Measurements from ENCODE around the gene GRIN1. TPM values are rescaled to one million over a fixed set of nuclear protein-coding genes. Genes with fewer than 3 reads are reported as not detected.
A peak's percentile ranks its signal among the peaks of the same experiment; 100 is the strongest.

The GRIN1 gene
- polyA plus RNA-seq, 2 of the 4 experiments (the other 2 are of a cell fraction): 0.13 to 0.45 TPM

DNA sequence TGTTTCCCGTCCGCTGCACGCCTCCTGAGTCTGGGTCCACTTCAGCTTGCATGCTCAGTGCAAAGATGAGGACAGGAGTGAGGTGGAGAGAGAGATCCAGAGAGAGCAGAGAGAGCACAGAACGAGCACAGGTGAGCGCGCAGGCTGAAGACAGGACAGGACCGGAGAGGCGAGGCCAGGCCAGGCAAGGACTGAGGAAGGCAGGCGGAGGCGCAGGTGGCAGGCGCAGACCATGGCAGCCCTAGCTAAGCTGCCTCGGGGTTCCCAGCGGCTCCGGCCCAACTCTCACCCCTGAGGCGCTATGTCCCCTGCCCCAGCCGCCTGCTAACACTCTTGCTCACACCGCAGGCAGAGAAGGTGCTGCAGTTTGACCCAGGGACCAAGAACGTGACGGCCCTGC, 9.7 kb downstream of the GRIN1 start (continued):
- no peak for TF ChIP-seq JUNB (IDR thresholded peaks at IDR 0.05)

DNA sequence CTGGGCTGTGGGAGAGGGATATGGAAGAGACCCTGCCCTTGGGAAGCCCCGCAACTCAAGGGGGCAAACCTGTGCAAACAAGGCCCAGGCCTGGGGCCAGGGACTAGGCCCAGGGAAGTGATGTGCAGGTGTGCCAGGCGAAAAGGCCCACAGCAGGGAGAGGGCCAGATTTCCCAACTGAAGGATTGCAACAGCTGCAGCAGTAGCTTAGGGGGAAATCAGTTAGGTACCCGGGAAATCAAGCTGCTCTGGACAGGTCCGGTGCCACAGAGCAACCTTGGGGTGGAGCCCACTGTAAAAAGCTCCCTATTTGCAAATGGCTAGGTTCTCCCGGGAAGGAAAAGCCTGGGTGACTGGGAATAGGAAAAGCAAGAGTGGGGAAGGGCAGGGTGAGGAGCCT, 10.4 kb downstream of the GRIN1 start:
- ChIA-PET POLR2A (interaction anchor here (2.8 kb wide), 1 partner anchor 20 kb away, joined by 18 read pairs; no protein-coding TSS in a partner anchor), CTCF (interaction anchor here (0.6 to 1.7 kb wide), 7 partner anchors 9 to 81 kb away, joined by 3 to 6 read pairs (median 4); partner anchors contain the start of gene LRRC26)

DNA sequence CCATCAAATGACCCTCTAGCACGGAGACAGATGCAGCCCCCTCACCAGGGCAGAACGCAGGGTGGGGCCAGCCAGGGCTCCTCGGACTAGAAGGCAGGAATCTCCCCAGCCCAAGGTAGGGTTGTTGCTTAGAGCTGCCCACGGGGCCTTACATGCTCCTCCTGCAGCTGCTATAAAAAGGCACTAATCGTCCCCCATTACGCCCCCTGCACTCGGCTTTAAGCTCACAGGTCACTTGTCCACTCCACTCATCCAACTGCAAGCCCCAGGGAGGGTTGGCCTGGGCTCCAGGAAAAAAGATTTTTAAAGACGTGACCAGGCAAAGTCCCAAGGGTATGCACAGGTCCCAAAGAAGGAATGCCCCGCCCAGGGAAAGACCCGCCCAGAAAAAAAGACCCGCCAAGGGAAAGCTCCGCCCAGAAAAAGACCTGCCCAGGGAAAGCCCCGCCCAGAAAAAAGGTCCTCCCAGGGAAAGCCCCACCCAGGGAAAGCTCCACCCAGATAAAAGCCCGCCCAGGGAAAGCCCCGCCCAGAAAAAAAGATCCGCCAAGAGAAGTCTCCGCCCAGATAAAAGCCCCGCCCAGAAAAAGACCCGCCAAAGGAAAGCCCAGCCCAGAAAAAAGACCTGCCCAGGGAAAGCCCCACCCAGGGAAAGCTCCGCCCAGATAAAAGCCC, 11.1 kb downstream of the GRIN1 start:
- H3K4me1 ChIP-seq: peaks cover 24% of the 10 kb centered on the region; the same call in 1 of the 3 replicates
- ChIA-PET CTCF (interaction anchor here (0.8 to 1.7 kb wide), 6 partner anchors 10 to 82 kb away, joined by 3 to 6 read pairs (median 4); partner anchors contain the start of gene LRRC26), POLR2A (interaction anchor here (0.6 to 2.8 kb wide), 8 partner anchors 18 to 105 kb away, joined by 3 to 25 read pairs (median 10); partner anchors contain the start of genes ANAPC2, NELFB, SSNA1 and TPRN)
- H3K4me3 ChIP-seq: no peak overlapping the region
- no peak for TF ChIP-seq RCOR1 (IDR thresholded peaks at IDR 0.05; ENCODE audit: low read depth, low read length)
- TF ChIP-seq, protein P1, sequence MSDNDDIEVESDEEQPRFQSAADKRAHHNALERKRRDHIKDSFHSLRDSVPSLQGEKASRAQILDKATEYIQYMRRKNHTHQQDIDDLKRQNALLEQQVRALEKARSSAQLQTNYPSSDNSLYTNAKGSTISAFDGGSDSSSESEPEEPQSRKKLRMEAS (IDR thresholded peaks at IDR 0.05): no peak
- TF ChIP-seq RARB (CRISPR knock-in tag; IDR thresholded peaks at IDR 0.05): no peak
- TF ChIP-seq, protein P2, sequence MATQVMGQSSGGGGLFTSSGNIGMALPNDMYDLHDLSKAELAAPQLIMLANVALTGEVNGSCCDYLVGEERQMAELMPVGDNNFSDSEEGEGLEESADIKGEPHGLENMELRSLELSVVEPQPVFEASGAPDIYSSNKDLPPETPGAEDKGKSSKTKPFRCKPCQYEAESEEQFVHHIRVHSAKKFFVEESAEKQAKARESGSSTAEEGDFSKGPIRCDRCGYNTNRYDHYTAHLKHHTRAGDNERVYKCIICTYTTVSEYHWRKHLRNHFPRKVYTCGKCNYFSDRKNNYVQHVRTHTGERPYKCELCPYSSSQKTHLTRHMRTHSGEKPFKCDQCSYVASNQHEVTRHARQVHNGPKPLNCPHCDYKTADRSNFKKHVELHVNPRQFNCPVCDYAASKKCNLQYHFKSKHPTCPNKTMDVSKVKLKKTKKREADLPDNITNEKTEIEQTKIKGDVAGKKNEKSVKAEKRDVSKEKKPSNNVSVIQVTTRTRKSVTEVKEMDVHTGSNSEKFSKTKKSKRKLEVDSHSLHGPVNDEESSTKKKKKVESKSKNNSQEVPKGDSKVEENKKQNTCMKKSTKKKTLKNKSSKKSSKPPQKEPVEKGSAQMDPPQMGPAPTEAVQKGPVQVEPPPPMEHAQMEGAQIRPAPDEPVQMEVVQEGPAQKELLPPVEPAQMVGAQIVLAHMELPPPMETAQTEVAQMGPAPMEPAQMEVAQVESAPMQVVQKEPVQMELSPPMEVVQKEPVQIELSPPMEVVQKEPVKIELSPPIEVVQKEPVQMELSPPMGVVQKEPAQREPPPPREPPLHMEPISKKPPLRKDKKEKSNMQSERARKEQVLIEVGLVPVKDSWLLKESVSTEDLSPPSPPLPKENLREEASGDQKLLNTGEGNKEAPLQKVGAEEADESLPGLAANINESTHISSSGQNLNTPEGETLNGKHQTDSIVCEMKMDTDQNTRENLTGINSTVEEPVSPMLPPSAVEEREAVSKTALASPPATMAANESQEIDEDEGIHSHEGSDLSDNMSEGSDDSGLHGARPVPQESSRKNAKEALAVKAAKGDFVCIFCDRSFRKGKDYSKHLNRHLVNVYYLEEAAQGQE (IDR thresholded peaks at IDR 0.05): no peak
- 21% methylated on average over 20 of the region's 20 CpGs for WGBS (ENCODE audit: missing lambda C conversion rate)
- peak overlapping the region; percentile 45 for H3K4me2 ChIP-seq
- no peak for FAIRE-seq
- peak in 1 of 2 experiments; percentile 5; a peak in 2 of 6 replicates for ATAC-seq
- H3K9me3 ChIP-seq: no peaks in the 10 kb centered on the region
- H3K27ac ChIP-seq: peak overlapping the region in 1 of 2 experiments; percentile 55; a peak in 3 of 6 replicates
- DNase-seq (ENCODE audit: low read depth in 1 of 2, low spot score in 1 of 2): peak in 1 of 2 experiments; percentile 71

More for the DNA sequence above, 10.4 kb downstream of the GRIN1 start:
- DNase-seq (ENCODE audit: low read depth in 1 of 2, low spot score in 1 of 2): no peak
- FAIRE-seq: no peak
- 82% methylated on average over 4 of the region's 5 CpGs for WGBS (ENCODE audit: missing lambda C conversion rate)
- H3K4me3 ChIP-seq: no peak overlapping the region
- peaks cover 24% of the 10 kb centered on the region; the same call in 1 of the 3 replicates for H3K4me1 ChIP-seq
- TF ChIP-seq NFE2L2 (conservative IDR thresholded peaks at IDR 0.05; ENCODE audit: low read length) (no peak), TFCP2L1 (CRISPR knock-in tag; IDR thresholded peaks at IDR 0.05) (no peak), FOSB (CRISPR knock-in tag; IDR thresholded peaks at IDR 0.05) (no peak)
- TF ChIP-seq, protein P3, sequence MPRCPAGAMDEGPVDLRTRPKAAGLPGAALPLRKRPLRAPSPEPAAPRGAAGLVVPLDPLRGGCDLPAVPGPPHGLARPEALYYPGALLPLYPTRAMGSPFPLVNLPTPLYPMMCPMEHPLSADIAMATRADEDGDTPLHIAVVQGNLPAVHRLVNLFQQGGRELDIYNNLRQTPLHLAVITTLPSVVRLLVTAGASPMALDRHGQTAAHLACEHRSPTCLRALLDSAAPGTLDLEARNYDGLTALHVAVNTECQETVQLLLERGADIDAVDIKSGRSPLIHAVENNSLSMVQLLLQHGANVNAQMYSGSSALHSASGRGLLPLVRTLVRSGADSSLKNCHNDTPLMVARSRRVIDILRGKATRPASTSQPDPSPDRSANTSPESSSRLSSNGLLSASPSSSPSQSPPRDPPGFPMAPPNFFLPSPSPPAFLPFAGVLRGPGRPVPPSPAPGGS (IDR thresholded peaks at IDR 0.05): no peak
- H3K4me2 ChIP-seq: no peak overlapping the region; the same call in 2 of the 3 replicates
- no peak for ATAC-seq
- H3K9me3 ChIP-seq: no peaks in the 10 kb centered on the region
- H3K27ac ChIP-seq: peak overlapping the region in 1 of 2 experiments; percentile 55; a peak in 1 of 6 replicates

DNA sequence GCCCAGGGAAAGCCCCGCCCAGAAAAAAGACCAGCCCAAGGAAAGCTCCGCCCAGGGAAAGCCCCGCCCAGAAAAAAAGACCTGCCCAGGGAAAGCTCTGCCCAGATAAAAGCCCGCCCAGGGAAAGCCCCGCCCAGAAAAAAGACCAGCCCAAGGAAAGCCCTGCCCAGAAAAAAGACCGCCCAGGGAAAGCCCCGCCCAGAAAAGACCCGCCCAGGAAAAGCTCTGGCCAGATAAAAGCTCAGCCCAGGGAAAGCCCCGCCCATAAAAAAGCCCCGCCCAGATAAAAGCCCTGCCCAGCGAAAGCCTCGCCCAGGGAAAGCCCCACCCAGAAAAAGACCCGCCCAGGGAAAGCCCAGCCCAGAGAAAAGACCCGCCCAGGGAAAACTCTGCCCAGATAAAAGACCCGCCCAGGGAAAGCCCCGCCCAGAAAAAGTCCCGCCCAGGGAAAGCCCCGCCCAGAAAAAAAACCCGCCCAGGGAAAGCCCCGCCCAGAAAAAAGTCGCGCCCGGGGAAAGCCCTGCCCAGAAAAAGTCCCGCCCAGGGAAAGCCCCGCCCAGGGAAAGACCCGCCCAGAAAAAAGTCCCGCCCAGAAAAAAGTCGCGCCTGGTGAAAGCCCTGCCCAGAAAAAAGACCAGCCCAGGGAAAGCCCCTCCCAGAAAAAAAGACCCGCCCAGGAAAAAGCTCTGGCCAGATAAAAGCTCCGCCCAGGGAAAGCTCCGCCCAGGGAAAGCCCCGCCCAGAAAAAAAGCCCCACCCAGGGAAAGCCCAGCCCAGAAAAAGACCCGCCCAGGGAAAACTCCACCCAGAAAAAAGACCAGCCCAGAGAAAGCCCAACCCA, 11.9 kb downstream of the GRIN1 start:
- ChIA-PET CTCF (interaction anchor here (0.8 to 1.7 kb wide), 7 partner anchors 12 to 83 kb away, joined by 3 to 5 read pairs (median 4); partner anchors contain the start of gene LRRC26), POLR2A (interaction anchor here (0.6 to 2.8 kb wide), 15 partner anchors 13 to 950 kb away, joined by 3 to 25 read pairs (median 6); partner anchors contain the start of genes ANAPC2, CYSRT1, EXD3 and MAN1B1)
- ATAC-seq (peak in 1 of 2 experiments; percentile 47; a peak in 3 of 6 replicates), FAIRE-seq (no peak), DNase-seq (ENCODE audit: low read depth in 1 of 2, low spot score in 1 of 2) (peak; percentile 74 to 87)
- peaks cover 21% of the 10 kb centered on the region; the same call in 1 of the 3 replicates for H3K4me1 ChIP-seq
- peak overlapping the region in 1 of 2 experiments; percentile 55; a peak in 3 of 6 replicates for H3K27ac ChIP-seq
- peak overlapping the region; percentile 45 for H3K4me2 ChIP-seq
- no peaks in the 10 kb centered on the region for H3K9me3 ChIP-seq
- WGBS (ENCODE audit: missing lambda C conversion rate): 1% methylated on average over 34 of the region's 34 CpGs
- H3K4me3 ChIP-seq: no peak overlapping the region
- TF ChIP-seq CHD4 (IDR thresholded peaks at IDR 0.05; ENCODE audit: borderline replicate concordance) (no peak), NFE2L2 (conservative IDR thresholded peaks at IDR 0.05; ENCODE audit: low read length) (no peak), CBX2 (IDR thresholded peaks at IDR 0.05; ENCODE audit: borderline replicate concordance, low read depth) (no peak), CEBPB (IDR thresholded peaks at IDR 0.05) (no peak), RARB (CRISPR knock-in tag; IDR thresholded peaks at IDR 0.05) (no peak), RAD21 (conservative IDR thresholded peaks at IDR 0.05 in 1 of 2, IDR thresholded peaks at IDR 0.05 in 1 of 2) (no peak), GATA3 (IDR thresholded peaks at IDR 0.05; ENCODE audit: borderline replicate concordance) (no peak)
- TF ChIP-seq, protein P4, sequence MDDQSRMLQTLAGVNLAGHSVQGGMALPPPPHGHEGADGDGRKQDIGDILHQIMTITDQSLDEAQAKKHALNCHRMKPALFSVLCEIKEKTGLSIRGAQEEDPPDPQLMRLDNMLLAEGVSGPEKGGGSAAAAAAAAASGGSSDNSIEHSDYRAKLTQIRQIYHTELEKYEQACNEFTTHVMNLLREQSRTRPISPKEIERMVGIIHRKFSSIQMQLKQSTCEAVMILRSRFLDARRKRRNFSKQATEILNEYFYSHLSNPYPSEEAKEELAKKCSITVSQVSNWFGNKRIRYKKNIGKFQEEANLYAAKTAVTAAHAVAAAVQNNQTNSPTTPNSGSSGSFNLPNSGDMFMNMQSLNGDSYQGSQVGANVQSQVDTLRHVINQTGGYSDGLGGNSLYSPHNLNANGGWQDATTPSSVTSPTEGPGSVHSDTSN (IDR thresholded peaks at IDR 0.05): no peak
- TF ChIP-seq, protein P5, sequence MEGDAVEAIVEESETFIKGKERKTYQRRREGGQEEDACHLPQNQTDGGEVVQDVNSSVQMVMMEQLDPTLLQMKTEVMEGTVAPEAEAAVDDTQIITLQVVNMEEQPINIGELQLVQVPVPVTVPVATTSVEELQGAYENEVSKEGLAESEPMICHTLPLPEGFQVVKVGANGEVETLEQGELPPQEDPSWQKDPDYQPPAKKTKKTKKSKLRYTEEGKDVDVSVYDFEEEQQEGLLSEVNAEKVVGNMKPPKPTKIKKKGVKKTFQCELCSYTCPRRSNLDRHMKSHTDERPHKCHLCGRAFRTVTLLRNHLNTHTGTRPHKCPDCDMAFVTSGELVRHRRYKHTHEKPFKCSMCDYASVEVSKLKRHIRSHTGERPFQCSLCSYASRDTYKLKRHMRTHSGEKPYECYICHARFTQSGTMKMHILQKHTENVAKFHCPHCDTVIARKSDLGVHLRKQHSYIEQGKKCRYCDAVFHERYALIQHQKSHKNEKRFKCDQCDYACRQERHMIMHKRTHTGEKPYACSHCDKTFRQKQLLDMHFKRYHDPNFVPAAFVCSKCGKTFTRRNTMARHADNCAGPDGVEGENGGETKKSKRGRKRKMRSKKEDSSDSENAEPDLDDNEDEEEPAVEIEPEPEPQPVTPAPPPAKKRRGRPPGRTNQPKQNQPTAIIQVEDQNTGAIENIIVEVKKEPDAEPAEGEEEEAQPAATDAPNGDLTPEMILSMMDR (IDR thresholded peaks at IDR 0.05): no peak
- TF ChIP-seq, protein P6, sequence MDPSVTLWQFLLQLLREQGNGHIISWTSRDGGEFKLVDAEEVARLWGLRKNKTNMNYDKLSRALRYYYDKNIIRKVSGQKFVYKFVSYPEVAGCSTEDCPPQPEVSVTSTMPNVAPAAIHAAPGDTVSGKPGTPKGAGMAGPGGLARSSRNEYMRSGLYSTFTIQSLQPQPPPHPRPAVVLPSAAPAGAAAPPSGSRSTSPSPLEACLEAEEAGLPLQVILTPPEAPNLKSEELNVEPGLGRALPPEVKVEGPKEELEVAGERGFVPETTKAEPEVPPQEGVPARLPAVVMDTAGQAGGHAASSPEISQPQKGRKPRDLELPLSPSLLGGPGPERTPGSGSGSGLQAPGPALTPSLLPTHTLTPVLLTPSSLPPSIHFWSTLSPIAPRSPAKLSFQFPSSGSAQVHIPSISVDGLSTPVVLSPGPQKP (IDR thresholded peaks at IDR 0.05; ENCODE audit: low read depth, low read length): no peak
